ENCODE data around the gene IMPG2. TPM values are rescaled to one million over a fixed set of nuclear protein-coding genes. Genes with fewer than 3 reads are reported as not detected.

The IMPG2 gene
- total RNA-seq, 2 donors from 2014 or later, result 0.45 to 0.47 TPM

DNA sequence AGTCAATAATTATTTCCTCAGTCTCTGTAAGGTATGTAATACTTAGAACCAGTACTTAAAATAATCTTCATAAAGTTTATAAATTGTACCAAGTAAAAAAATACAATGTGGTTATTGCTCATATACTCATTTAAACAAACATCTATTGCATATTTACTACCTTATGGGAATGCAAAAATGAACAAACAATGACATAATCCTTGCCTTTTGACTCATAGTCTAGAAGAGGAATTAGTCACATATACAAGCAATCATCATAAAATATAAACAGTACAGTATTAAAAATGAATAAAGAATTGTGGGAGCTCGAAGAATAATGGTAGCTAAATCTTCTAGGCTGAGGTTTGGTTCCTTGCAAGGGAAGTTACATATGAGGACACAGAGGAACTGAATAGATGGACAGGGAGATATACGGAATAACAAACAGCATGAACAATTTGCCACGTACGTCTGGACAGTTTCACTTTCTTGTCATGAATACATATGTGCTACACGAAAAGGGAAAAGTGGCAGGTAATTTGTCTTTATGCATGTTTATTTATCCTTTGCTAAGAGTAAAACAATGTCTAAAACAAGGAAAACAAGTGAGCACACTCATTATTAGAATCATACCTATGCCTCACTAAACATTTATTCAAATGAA is 17.2 kb downstream of the IMPG2 start:
- Mint-ChIP-seq H3K36me3 (ENCODE audit: low read depth) (no peaks in the 10 kb centered on the region), H3K4me1 (no peaks in the 10 kb centered on the region), H3K4me3 (no peak overlapping the region), H3K27ac (no peak overlapping the region), H3K27me3 (no peaks in the 10 kb centered on the region)
- DNase-seq, result no peak
- ATAC-seq, result no peak
- peaks cover 5% of the 10 kb centered on the region for H3K9me3 ChIP-seq (ENCODE audit: control insufficient read depth, low read length, poor library complexity, severe bottlenecking)

DNA sequence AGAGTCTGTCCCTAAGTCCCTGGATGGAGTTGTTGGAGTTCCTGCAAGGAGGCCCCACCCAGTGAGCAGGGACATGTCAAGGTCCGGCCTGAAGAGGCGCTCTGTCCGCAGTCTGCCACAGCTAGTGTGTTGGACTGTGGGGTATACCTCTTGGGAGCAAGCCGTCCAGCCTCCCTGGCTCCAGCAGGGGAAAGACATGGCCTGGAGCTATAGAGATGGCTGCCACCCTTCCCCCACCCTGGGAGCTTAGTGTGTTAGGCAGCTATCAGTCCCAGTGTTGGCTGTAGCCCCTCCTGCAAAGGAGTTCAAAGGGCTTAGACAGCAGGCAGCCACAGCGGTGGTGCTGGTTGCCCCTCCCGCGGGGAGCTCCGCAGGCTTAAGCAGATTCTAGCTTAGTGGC is 20.3 kb downstream of the IMPG2 start:
- Mint-ChIP-seq H3K27ac (no peak overlapping the region), H3K36me3 (ENCODE audit: low read depth) (no peaks in the 10 kb centered on the region), H3K27me3 (no peaks in the 10 kb centered on the region), H3K4me1 (no peaks in the 10 kb centered on the region), H3K4me3 (no peak overlapping the region)
- ATAC-seq (no peak), DNase-seq (no peak)
- H3K9me3 ChIP-seq (ENCODE audit: control insufficient read depth, low read length, poor library complexity, severe bottlenecking), result peaks cover 5% of the 10 kb centered on the region

DNA sequence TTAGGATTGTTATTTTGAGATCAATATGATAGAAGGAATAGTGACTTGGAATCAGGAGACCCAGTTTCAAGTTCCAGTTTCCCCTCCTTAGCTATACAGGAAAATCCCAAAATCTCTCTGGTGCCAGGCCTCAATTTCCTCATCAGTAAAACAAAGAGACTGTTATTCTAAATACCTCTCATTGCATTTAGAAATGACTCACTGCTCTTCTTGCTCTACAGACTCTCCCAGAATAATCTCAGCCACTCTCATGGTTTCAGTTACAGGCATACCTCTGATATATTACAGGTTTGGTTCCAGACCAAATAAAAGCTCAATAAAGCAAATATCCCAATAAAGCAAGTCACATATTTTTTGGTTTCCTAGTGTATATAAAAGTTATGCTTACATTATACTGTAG is 28.3 kb downstream of the IMPG2 start:
- DNase-seq, result no peak
- H3K4me1 Mint-ChIP-seq, result no peaks in the 10 kb centered on the region
- no peak overlapping the region for H3K4me3 Mint-ChIP-seq
- no peaks in the 10 kb centered on the region for H3K27me3 Mint-ChIP-seq
- no peaks in the 10 kb centered on the region for H3K9me3 ChIP-seq (ENCODE audit: control insufficient read depth, low read length, poor library complexity, severe bottlenecking)
- H3K27ac Mint-ChIP-seq, result no peak overlapping the region
- no peak for ATAC-seq
- no peaks in the 10 kb centered on the region for H3K36me3 Mint-ChIP-seq (ENCODE audit: low read depth)

DNA sequence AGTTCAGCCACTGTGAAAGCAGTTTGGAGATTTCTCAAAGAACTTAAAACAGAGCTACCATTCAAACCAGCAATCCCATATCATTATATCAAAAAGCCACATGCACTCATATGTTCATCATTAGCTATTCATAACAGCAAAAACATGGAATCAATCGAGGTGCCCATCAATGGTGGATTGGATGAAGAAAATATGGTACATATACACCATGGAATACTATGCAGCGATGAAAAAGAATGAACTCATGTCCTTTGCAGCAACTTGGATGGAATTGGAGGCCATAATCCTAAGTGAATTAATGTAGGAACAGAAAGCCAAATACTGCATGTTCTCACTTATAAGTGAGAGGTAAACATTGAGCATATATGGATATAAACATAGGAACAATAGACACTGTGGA is 32.1 kb downstream of the IMPG2 start:
- ATAC-seq (no peak), DNase-seq (no peak)
- H3K9me3 ChIP-seq (ENCODE audit: control insufficient read depth, low read length, poor library complexity, severe bottlenecking), result no peaks in the 10 kb centered on the region
- H3K4me1 Mint-ChIP-seq, result no peaks in the 10 kb centered on the region
- H3K4me3 Mint-ChIP-seq, result no peak overlapping the region
- H3K36me3 Mint-ChIP-seq (ENCODE audit: low read depth), result peaks cover 5% of the 10 kb centered on the region
- no peaks in the 10 kb centered on the region for H3K27me3 Mint-ChIP-seq
- H3K27ac Mint-ChIP-seq, result no peak overlapping the region

DNA sequence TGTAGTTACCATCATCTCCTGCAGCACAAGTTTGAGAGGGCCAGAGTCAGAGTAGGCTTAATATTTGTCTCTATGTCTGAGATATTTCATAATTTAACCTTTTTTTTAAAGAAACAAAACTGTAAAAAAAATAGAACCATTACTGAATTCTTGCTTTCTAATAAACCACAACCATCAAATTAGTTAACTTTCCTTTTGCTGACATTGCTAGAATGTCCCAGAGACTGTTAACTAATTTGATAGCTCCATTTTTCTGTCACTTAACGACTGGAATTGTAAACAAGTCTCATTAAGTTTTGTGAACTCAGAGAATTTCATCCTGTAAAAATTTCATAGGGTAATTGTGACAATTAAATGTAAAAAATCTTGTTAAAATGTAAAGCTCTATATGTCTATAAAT is 35.6 kb downstream of the IMPG2 start:
- DNase-seq (no peak), ATAC-seq (no peak)
- Mint-ChIP-seq H3K4me3 (no peak overlapping the region), H3K27me3 (no peaks in the 10 kb centered on the region), H3K36me3 (ENCODE audit: low read depth) (peaks cover 5% of the 10 kb centered on the region), H3K27ac (no peak overlapping the region), H3K4me1 (no peaks in the 10 kb centered on the region)
- no peaks in the 10 kb centered on the region for H3K9me3 ChIP-seq (ENCODE audit: control insufficient read depth, low read length, poor library complexity, severe bottlenecking)

DNA sequence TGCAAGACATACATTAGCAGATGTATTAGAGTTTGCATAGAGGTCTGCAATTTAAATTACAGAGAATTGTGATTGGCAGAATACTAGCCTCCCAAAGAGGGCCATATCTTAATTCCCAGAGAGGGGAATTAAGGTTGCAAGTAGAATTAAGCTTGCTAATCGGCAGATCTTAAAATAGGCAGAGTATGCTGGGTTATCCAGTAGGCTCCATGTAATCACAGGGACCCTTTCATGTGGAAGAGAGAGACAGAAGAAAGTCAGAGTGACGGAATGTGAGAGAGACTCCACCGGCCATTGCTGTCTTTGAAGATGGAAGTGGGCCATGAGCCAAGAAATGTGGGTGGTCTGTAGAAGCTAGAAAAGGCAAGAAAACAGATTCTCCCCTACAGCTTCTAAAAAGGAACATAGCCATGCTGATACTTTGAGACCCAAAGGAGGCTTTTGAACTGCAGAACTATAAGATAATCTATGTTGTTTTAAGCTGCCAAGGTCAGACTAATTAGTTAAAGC is 38.8 kb downstream of the IMPG2 start:
- DNase-seq (no peak), ATAC-seq (no peak)
- Mint-ChIP-seq H3K27ac (peak overlapping the region; percentile 12), H3K27me3 (no peaks in the 10 kb centered on the region), H3K4me3 (no peak overlapping the region), H3K4me1 (no peaks in the 10 kb centered on the region), H3K36me3 (ENCODE audit: low read depth) (peaks cover 5% of the 10 kb centered on the region)
- no peaks in the 10 kb centered on the region for H3K9me3 ChIP-seq (ENCODE audit: control insufficient read depth, low read length, poor library complexity, severe bottlenecking)

DNA sequence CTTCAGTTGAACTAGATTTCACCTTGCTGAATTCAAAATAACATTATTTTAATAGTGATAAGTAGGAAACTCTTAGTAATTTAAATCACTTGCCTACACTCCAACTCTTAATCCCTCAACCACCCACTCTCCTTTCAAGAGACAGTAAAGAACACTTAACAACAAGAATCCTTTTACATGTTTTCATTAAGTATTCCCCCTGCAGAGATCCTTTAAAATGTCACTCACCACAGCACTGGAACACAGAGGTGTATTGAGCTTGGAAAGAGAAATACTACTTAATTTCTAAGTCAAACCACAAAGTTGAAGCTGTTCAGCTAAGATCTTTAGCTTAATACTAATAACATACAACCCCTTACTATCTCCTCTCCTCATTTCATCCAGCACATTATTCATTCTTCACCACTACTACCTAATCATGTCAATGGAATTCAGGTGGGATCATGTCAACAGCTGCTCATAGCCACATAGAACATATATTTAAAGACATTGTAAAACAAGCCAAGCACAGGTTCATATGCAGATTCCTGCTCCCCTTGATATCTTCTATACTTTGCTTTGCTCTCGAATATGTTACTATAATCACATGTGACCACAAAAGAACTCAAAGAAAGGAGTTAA is 40.5 kb downstream of the IMPG2 start:
- Mint-ChIP-seq H3K4me1 (no peaks in the 10 kb centered on the region), H3K27me3 (no peaks in the 10 kb centered on the region), H3K4me3 (no peak overlapping the region), H3K27ac (no peak overlapping the region), H3K36me3 (ENCODE audit: low read depth) (peaks cover 5% of the 10 kb centered on the region)
- ATAC-seq (no peak), DNase-seq (no peak)
- no peaks in the 10 kb centered on the region for H3K9me3 ChIP-seq (ENCODE audit: control insufficient read depth, low read length, poor library complexity, severe bottlenecking)

DNA sequence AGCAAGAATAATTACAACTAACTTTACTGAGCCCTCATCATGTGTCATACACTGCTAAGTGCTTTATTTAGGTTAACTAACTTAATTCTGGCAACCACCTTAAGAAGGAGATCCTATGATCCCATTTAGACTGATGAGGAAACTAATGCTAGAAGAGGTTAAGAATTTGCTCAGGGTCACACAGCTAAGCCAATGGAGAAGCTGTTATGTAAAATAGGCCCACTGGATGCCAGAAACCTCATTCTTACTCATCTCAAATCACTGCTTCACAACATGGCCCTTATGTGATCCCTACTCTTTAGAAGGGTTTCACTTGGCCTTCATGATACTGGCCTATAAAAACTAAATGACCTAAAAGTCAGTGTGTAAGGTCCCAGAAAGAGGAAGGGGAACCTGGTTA is 41.2 kb downstream of the IMPG2 start:
- no peak overlapping the region for H3K4me3 Mint-ChIP-seq
- H3K36me3 Mint-ChIP-seq (ENCODE audit: low read depth), result peaks cover 4% of the 10 kb centered on the region
- no peaks in the 10 kb centered on the region for H3K9me3 ChIP-seq (ENCODE audit: control insufficient read depth, low read length, poor library complexity, severe bottlenecking)
- H3K27me3 Mint-ChIP-seq, result no peaks in the 10 kb centered on the region
- H3K27ac Mint-ChIP-seq, result no peak overlapping the region
- no peaks in the 10 kb centered on the region for H3K4me1 Mint-ChIP-seq
- ATAC-seq (no peak), DNase-seq (no peak)

DNA sequence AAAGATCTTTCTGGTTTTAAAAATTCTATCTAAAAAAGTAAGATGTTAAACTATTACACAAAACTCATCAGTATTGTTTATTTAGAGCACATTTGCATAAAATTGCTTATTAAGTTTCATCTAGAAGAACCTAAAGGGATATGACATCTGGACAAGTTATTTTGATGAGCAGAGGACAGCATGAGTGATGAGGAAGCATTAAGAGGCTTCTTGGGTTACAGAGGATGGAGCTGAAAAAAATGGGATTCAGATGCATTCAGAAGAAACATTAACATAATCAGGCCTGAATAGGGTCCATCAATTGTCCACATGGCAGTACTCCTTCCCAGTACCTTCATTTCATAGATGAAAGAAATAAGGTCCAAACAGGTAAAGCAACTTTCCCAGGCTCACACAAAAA is 41.6 kb downstream of the IMPG2 start:
- DNase-seq, result no peak
- Mint-ChIP-seq H3K27ac (no peak overlapping the region), H3K27me3 (no peaks in the 10 kb centered on the region), H3K4me1 (no peaks in the 10 kb centered on the region), H3K4me3 (no peak overlapping the region), H3K36me3 (ENCODE audit: low read depth) (no peaks in the 10 kb centered on the region)
- no peaks in the 10 kb centered on the region for H3K9me3 ChIP-seq (ENCODE audit: control insufficient read depth, low read length, poor library complexity, severe bottlenecking)
- no peak for ATAC-seq

DNA sequence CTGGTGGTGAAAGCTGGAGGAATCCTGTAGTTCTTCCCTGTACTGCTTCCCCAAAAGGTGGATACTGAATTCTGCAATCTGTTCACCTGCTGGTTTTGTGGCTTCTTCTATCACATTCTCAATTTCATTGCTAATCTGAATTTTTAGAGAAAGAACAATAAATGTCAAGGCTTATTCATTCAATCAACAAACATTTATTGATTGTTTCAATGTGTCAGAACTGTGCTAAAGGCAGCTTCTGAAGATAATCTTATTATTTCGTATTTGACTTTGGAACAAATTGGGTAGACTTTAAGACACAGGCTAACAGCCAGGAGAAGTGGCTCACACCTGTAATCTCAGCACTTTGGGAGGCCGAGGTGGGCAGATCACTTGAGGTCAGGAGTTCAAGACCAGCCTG is 46.8 kb downstream of the IMPG2 start:
- ATAC-seq (no peak), DNase-seq (no peak)
- H3K4me3 Mint-ChIP-seq, result no peak overlapping the region
- H3K9me3 ChIP-seq (ENCODE audit: control insufficient read depth, low read length, poor library complexity, severe bottlenecking), result no peaks in the 10 kb centered on the region
- H3K4me1 Mint-ChIP-seq, result no peaks in the 10 kb centered on the region
- H3K27me3 Mint-ChIP-seq, result no peaks in the 10 kb centered on the region
- no peak overlapping the region for H3K27ac Mint-ChIP-seq
- H3K36me3 Mint-ChIP-seq (ENCODE audit: low read depth), result no peaks in the 10 kb centered on the region

DNA sequence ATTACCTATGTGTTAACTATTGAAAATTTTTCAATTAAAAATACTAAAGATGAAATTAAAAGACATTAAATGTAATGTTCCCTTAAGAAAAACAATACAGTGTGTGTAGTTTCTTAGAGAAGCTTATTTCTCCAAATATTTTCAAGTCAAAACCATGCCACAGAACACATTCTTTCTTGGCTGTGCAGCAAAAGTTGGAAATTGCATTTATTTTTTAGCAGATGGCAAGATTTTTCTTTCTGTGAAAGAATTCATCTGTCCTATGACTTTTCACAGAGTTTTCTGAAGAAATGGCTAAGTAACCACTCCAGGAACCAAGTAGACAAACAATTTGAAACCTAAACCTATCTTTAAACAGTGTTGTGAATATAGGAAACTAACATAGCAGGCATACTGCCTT is 47.2 kb downstream of the IMPG2 start:
- H3K36me3 Mint-ChIP-seq (ENCODE audit: low read depth), result no peaks in the 10 kb centered on the region
- no peak overlapping the region for H3K27ac Mint-ChIP-seq
- no peaks in the 10 kb centered on the region for H3K9me3 ChIP-seq (ENCODE audit: control insufficient read depth, low read length, poor library complexity, severe bottlenecking)
- H3K4me3 Mint-ChIP-seq, result no peak overlapping the region
- ATAC-seq (no peak), DNase-seq (no peak)
- no peaks in the 10 kb centered on the region for H3K4me1 Mint-ChIP-seq
- H3K27me3 Mint-ChIP-seq, result no peaks in the 10 kb centered on the region

DNA sequence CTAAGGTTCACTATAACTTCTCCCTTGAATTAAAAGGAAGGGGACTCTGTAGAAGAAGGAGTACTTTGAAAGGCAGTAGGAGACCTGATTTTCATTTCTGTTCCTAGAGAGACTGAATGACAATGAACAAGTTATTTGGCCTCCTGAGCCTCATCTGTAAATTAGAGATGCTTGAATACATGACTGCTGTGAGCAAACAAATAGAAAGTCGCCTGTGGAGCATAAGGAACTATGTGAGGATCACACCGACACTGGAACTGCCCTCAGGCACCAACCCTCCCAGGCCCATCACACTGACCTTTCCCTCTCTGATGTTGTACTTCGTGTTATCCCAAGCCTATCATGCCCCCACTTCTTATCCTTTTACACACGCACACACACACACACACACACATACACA is 48.6 kb downstream of the IMPG2 start:
- ATAC-seq, result no peak

DNA sequence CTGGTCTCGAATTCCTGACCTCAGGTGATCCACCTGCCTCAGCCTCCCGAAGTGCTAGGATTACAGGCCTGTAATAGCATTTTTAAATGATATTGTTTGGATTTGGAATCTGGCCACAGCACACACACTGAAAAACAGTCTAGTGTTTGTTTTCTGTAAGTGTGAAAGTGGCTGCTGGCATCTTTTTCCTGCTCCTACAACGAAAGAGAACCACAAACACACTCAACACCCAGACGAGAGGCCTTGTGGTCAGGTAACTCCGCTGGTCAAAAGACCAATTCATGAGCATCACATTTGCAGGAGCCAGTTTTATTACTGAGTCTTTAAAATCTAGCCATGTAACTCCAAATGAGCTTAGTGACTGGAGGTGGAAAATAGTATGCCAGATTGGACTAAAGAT is 50.2 kb downstream of the IMPG2 start:
- H3K36me3 Mint-ChIP-seq (ENCODE audit: low read depth), result no peaks in the 10 kb centered on the region
- no peak overlapping the region for H3K27ac Mint-ChIP-seq

More for the DNA sequence above, 48.6 kb downstream of the IMPG2 start:
- Mint-ChIP-seq H3K36me3 (ENCODE audit: low read depth) (no peaks in the 10 kb centered on the region), H3K4me3 (no peak overlapping the region), H3K4me1 (no peaks in the 10 kb centered on the region), H3K27ac (no peak overlapping the region), H3K27me3 (no peaks in the 10 kb centered on the region)
- no peak for DNase-seq
- H3K9me3 ChIP-seq (ENCODE audit: control insufficient read depth, low read length, poor library complexity, severe bottlenecking), result no peaks in the 10 kb centered on the region

More for the DNA sequence above, 50.2 kb downstream of the IMPG2 start:
- Mint-ChIP-seq H3K4me3 (no peak overlapping the region), H3K4me1 (no peaks in the 10 kb centered on the region), H3K27me3 (no peaks in the 10 kb centered on the region)
- ATAC-seq, result no peak
- H3K9me3 ChIP-seq (ENCODE audit: control insufficient read depth, low read length, poor library complexity, severe bottlenecking), result no peaks in the 10 kb centered on the region
- no peak for DNase-seq
